Activated B cell treated with CpG ODN at 0.5 μM for 24 hours (primary cell): Measurements from ENCODE around the gene KAZN. TPM values are rescaled to one million over a fixed set of nuclear protein-coding genes. Genes with fewer than 3 reads are reported as not detected.

Experiments used
- ATAC-seq: fragments of 200-7000 bp; cut with Tn5 transposase; one replicate; pipeline ENCODE4 v1.10.0; 2021; ENCODE audit warnings: low read depth, mild to moderate bottlenecking, moderate library complexity
- CTCF ChIA-PET: fragments of 350-600 bp; sonication (Branson Sonifier 250); formaldehyde crosslinking; loops from one replicate; lab custom pipeline; 2021; ENCODE audit warnings: antibody characterized with exemption; lab: Charles Lee
- POLR2A ChIA-PET: fragments of 350-600 bp; sonication (Branson Sonifier 250); formaldehyde crosslinking; loops from one replicate; lab custom pipeline; 2021; ENCODE audit warnings: antibody characterized with exemption; lab: Charles Lee
- DNase-seq: peaks from one replicate; pipeline ENCODE4 v3.0.0; 2022
- H3K27ac Mint-ChIP-seq: one replicate; pipeline ENCODE4 v1.8.0; 2020; ENCODE audit warnings: mixed read lengths
- H3K27me3 Mint-ChIP-seq: one replicate; pipeline ENCODE4 v1.8.0; 2021; ENCODE audit warnings: mixed read lengths
- H3K36me3 Mint-ChIP-seq: one replicate; pipeline ENCODE4 v1.8.0; 2021; ENCODE audit warnings: low read depth, mixed read lengths
- H3K4me1 Mint-ChIP-seq: one replicate; pipeline ENCODE4 v1.8.0; 2021; ENCODE audit warnings: mixed read lengths
- H3K4me3 Mint-ChIP-seq: one replicate; pipeline ENCODE4 v1.8.0; 2020; ENCODE audit warnings: mild to moderate bottlenecking, mixed read lengths
- H3K9me3 Mint-ChIP-seq: one replicate; pipeline ENCODE4 v1.8.0; 2020; ENCODE audit warnings: mixed read lengths
- intact Hi-C: fragments of 100-400 bp; cut with micrococcal nuclease; formaldehyde crosslinking; loops from one replicate; pipeline ENCODE4 v1.15.1; 2024
- total RNA-seq: library from RNA; stranded (reverse); gene quantifications from 2 replicates; pipeline ENCODE4 v1.2.3, GENCODE V29; 2022
- TF ChIP-seq, protein P1 (sequence below): fragments of 200-600 bp; IDR thresholded peaks from one replicate; pipeline ENCODE4 v1.8.0; 2022; ENCODE audit warnings: antibody characterized with exemption, mild to moderate bottlenecking

KAZN gene
- total RNA-seq, 1 donor from 2014 or later, result 0.73 TPM

- ChIA-PET POLR2A (no interaction called here), CTCF (no interaction called here)
- H3K4me3 Mint-ChIP-seq, result no peak overlapping the region
- peaks cover 44% of the 10 kb centered on the region for H3K27me3 Mint-ChIP-seq
- intact Hi-C loops, result no loop called here
- TF ChIP-seq, protein P1, sequence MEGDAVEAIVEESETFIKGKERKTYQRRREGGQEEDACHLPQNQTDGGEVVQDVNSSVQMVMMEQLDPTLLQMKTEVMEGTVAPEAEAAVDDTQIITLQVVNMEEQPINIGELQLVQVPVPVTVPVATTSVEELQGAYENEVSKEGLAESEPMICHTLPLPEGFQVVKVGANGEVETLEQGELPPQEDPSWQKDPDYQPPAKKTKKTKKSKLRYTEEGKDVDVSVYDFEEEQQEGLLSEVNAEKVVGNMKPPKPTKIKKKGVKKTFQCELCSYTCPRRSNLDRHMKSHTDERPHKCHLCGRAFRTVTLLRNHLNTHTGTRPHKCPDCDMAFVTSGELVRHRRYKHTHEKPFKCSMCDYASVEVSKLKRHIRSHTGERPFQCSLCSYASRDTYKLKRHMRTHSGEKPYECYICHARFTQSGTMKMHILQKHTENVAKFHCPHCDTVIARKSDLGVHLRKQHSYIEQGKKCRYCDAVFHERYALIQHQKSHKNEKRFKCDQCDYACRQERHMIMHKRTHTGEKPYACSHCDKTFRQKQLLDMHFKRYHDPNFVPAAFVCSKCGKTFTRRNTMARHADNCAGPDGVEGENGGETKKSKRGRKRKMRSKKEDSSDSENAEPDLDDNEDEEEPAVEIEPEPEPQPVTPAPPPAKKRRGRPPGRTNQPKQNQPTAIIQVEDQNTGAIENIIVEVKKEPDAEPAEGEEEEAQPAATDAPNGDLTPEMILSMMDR, result no peak
- DNase-seq (no peak), ATAC-seq (no peak)
- no peaks in the 10 kb centered on the region for H3K9me3 Mint-ChIP-seq
- peaks cover 9% of the 10 kb centered on the region for H3K4me1 Mint-ChIP-seq
- H3K27ac Mint-ChIP-seq, result no peak overlapping the region
- no peaks in the 10 kb centered on the region for H3K36me3 Mint-ChIP-seq
Observed at GRCh38 chr1:14925336-14926136, 327.1 kb downstream of the KAZN start.

DNA sequence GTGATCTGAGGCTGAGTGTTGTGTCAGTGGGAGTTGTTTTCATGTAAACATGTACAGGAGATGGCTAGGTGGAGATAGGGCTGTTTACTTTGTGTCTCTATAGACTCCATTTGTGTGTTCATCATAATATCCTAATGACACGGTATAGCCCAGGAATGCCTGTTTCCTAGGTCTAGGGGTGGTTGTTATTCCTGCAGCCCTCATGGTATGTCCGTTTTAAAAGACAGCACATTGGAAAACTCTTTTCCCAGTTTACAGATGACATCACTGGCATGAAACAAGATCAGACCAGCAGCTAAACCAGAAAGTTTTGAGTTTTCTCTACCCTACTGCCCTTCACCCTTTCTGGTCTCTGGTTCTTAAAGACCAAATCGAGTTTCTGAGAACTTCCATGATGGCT, 327.7 kb downstream of the KAZN start:
- TF ChIP-seq, protein P1, result no peak
- Mint-ChIP-seq H3K4me1 (peaks cover 9% of the 10 kb centered on the region), H3K4me3 (no peak overlapping the region), H3K36me3 (no peaks in the 10 kb centered on the region), H3K9me3 (no peaks in the 10 kb centered on the region), H3K27me3 (peaks cover 44% of the 10 kb centered on the region), H3K27ac (no peak overlapping the region)
- ATAC-seq (no peak), DNase-seq (no peak)
- POLR2A ChIA-PET, result no interaction called here
- CTCF ChIA-PET, result no interaction called here
- intact Hi-C loops, result no loop called here

- DNase-seq, result no peak
- Mint-ChIP-seq H3K4me3 (no peak overlapping the region), H3K27ac (no peak overlapping the region), H3K27me3 (peaks cover 42% of the 10 kb centered on the region), H3K36me3 (no peaks in the 10 kb centered on the region), H3K9me3 (no peaks in the 10 kb centered on the region), H3K4me1 (peaks cover 9% of the 10 kb centered on the region)
- intact Hi-C loops, result no loop called here
- TF ChIP-seq, protein P1, result no peak
- no peak for ATAC-seq
- ChIA-PET POLR2A (no interaction called here), CTCF (no interaction called here)
Observed at GRCh38 chr1:14926818-14927575, 328.5 kb downstream of the KAZN start.

DNA sequence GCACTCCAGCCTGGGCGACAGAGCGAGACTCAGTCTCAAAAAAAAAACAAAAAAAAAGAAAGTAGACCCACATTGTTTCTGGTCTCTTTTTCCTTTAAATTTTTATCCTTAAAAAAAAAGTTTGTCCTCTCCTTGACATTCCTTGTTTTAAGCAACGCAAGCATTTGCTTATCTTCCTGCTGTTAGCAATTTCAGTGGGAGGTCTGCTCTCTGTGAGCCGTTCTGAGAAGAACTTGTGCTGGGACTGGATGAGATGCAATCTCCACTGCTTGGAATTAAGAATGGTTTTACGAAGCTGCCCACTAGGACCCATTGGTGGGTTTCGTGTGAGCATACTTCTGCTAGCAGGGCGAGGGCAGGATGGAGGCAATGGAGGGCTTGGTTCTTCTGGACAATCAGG, 329.9 kb downstream of the KAZN start:
- ATAC-seq, result no peak
- CTCF ChIA-PET, result no interaction called here
- TF ChIP-seq, protein P1, result no peak
- Mint-ChIP-seq H3K27me3 (peaks cover 36% of the 10 kb centered on the region), H3K4me3 (no peak overlapping the region), H3K4me1 (peaks cover 7% of the 10 kb centered on the region), H3K9me3 (no peaks in the 10 kb centered on the region), H3K36me3 (no peaks in the 10 kb centered on the region), H3K27ac (no peak overlapping the region)
- intact Hi-C loops, result no loop called here
- POLR2A ChIA-PET, result interaction anchor here (0.7 kb wide), 1 partner anchor 15 kb away, joined by 3 read pairs; no protein-coding TSS in a partner anchor
- DNase-seq, result no peak

DNA sequence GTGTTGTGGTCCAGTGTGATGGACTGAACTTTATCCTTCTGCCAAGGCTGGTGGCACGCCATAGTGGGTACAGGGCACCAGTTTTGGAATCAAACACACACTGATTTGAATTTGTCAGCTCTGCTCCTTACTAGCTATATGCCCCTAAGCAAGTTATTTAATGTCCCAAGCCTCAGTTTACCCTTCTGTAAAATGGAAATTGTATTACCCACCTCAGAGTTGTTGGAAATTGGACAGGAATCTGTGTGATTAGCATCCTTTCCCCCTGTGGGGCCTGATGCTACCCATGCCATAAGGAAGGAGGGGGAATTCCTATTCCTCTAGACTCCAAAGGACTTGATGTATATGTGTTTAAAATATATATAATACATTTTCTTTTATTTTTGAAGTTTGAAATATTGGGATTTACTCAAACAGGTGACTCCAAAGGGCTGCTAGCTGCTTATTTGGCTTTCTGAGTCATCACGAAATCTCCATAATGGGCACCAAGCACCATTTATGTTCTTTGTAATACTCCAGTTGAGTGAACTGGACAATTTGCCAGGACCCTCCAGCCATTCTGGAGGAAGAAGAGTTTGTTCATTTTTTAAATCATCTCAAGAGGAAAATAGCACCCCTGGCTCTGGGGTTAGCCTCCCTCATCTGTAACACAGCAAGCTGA, 330.5 kb downstream of the KAZN start:
- ChIA-PET CTCF (no interaction called here), POLR2A (no interaction called here)
- TF ChIP-seq, protein P1, result no peak
- intact Hi-C loops, result no loop called here
- Mint-ChIP-seq H3K9me3 (no peaks in the 10 kb centered on the region), H3K27ac (no peak overlapping the region), H3K4me1 (peaks cover 4% of the 10 kb centered on the region), H3K4me3 (no peak overlapping the region), H3K36me3 (no peaks in the 10 kb centered on the region), H3K27me3 (peaks cover 33% of the 10 kb centered on the region)
- DNase-seq (no peak), ATAC-seq (no peak)
